ENCODE measurements around the gene CT45A9.
"Not testable (repeated sequence)": the region's sequence is repeated elsewhere in the genome, so short reads cannot be mapped to it uniquely, and the experiment has no call there.

Gene CT45A9, protein sequence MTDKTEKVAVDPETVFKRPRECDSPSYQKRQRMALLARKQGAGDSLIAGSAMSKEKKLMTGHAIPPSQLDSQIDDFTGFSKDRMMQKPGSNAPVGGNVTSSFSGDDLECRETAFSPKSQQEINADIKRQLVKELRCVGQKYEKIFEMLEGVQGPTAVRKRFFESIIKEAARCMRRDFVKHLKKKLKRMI

DNA sequence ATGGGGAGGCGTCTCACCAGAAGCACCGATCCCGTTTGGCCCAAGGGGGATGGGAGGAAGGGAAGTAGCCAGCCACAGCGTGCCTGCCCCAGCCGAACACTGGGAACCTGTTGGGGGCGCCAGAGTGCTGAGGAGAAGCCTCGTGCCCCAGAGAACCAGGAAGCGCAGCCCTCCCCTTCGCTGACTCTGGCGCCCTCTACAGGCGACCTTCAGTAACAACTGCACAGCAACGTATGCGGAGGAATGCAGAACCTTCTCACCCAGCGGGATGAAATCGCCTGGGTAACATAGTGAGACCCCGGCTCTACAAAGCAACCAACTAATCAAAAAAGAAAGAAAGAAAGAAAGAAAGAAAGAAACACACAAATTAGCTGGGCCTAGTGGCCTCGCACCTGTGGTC, at the start of gene CT45A9:
Gene CT45A9 (minus strand): TSS at position 101 of the 400 bp plus-strand sequence. CDS start 3,751 bp downstream, outside the sequence.
- not testable (repeated sequence) for DNase-seq (ENCODE audit: low spot score)

DNA sequence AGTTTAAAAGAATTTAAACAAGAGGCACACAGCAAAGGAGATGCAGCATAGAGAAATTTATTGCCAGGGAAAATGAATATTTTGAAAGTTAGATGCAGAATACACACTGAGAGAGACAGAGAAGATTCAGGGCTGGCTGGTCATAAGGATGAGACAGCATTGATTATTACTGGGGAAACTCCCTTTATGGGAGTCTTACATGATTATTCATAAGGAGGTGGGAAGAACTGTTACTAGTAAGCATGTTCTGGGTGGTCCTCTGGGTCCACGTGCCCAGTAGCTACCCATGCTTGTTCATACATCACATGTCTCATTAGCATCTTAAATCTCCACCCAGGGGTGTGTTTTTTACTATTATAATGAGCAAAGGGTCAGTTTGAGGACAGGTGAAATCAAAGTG, 48.9 kb upstream of the CT45A9 start:
- not testable (repeated sequence) for DNase-seq (ENCODE audit: low spot score)

DNA sequence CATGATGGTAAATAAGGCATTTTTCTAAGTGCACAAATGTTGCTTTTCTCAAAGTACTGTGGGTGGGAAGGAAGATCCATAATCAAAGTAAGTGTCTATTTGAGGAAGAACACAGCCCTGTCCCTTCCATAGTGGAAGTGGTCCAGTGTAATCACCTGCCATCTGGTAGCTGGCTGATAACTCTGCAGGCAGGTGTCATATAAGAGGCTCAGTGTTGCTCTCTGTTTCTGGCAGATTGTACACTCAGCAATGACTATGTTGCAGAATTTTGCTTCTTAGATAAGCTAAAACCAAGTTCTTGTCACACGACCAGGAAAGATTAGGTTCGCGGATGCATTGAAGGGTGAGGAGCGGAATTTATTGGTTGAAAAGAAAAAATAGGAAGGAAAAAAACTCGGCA, 42.8 kb upstream of the CT45A9 start:
- DNase-seq (ENCODE audit: low spot score), result no peak

DNA sequence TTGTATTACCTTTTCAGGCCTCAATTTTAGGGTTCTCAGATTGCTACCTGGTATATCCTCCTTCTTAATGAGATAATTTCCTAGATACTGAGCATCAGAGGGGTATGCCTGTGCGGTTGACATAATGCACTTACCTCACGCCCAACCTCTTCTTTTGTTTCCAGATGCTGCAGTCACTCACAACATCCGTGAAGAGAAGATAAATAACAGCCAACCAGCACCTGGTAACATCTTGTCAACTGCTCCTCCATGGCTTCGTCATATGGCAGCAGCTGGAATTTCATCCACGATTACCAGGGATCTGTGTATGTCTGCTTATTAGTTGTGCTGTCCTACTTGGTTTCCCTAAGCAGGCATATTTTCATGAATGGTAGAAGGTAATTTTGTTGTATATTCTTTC, 38.6 kb upstream of the CT45A9 start:
- DNase-seq (ENCODE audit: low spot score), result no peak

DNA sequence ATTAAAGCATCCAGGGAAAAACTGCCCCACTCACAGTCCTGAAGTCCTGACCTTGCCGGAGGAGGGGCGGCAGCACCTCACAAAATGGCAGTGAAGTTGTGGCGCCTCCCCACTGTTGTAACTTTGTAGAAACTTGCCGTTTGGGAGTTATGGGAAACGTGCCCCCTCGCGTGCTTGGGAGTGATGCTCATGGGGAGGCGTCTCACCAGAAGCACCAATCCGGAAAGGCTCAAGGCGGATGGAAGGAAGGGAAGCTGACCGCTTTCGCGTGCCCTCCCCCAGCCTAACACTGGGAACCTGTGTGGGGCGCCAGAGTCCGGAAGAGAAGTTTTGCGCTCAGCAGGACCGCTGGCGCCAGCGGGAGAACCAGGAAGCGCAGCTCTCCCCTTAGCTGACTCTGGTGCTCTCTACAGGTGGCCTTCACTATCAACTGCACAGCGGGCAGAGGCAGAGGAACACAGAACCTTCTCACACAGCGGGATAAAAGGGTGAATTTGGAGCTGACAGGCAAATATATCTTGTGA, 21.7 kb upstream of the CT45A9 start, which contains the start of the genes CT45A10 and SAGE1:
Gene CT45A10 (minus strand): TSS at position 151 of the 524 bp plus-strand sequence. CDS start 8,100 bp downstream, outside the sequence.
Gene SAGE1 (plus strand): TSS at position 423 of the 524 bp plus-strand sequence. CDS start 2,527 bp downstream, outside the sequence.
- no peak for DNase-seq (ENCODE audit: low spot score)

DNA sequence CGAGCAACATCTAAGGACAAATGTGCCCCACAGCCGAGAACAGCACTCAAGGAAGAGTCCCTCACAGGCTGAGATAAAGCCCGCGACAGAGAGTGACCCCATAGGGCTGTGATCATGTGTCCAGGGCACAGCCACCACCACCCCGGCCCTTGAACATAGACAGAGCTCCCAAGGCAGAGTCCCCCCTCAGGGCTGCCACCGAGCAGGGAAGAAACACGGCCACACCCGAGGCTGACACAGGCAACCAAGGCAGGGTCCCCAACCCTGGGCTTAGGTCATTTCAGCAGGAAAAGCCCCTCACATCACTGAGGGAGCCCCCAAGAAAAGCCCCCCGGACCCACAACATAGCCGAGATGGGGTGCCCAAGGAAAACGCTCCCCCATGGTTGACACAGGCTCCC, 21.2 kb upstream of the CT45A9 start:
- no peak for DNase-seq (ENCODE audit: low spot score)

DNA sequence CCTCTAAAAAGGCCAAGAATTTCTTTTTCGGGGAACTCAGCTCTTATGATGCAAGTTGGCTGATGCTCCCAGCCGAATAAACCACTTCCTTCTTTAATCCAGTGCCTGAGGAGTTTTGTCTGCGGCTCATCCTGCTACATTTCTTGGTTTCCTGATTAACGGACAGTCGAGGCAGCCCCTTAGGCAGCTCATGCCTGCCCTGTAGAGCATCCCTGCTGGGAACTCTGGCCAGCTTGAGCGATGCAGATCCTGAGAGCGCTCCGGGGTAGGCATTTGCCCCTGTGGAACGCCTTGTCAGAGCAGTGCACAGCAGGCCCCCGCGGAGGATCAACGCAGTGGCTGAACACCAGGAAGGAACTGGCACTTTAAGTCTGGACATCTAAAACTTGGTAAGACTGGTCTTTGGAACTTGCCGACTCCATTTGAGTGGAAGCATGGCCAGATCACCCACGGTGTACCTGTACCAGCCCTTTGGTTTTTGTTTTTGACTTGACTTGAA, 18.5 kb upstream of the CT45A9 start:
- no peak for DNase-seq (ENCODE audit: low spot score)

DNA sequence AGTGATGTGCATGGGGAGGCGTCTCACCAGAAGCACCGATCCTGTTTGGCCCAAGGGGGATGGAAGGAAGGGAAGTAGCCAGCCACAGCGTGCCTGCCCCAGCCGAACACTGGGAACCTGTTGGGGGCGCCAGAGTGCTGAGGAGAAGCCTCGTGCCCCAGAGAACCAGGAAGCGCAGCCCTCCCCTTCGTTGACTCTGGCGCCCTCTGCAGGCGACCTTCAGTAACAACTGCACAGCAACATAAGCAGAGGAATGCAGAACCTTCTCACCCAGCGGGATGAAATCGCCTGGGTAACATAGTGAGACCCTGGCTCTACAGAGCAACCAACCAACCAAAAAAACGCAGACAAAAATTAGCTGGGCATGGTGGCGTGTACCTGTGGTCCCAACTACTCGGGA, 17.4 kb upstream of the CT45A9 start:
- not testable (repeated sequence) for DNase-seq (ENCODE audit: low spot score)

DNA sequence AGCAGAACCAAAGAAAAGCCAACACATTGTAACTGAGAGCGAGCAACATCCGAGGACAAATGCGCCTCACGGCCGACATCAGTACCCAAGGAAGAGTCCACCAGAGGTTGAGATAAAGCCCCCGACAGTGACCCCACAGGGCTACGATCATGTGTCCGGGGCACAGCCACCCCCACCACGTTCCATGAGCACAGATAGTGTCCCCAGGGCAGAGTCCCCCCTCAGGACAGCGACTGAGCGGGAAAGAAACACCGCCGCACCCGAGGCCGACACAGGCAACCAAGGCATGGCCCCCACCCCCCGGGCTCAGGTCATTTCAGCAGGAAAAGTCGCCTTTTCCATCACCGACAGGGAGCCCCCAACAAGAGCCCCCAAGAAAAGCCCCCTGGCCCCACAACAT, 16.6 kb upstream of the CT45A9 start:
- not testable (repeated sequence) for DNase-seq (ENCODE audit: low spot score)

DNA sequence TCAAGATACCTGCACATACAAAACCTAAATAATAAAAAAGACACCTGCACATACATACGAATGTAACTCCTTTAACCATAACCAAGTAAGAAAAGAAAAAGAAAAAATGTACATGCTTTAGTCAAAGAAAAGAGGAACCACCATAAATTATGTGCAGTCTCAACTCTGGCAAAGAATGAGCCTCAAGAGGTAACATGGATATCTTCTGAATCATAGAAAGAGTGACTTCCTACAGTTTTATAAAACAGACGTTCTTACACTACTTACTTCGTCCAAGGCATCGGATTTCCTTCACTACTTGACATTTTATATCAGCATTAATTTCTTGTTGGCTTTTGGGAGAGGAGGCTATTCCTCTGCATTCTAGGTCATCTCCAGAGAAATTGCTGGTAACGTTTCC, 11.1 kb upstream of the CT45A9 start:
- DNase-seq (ENCODE audit: low spot score), result not testable (repeated sequence)

DNA sequence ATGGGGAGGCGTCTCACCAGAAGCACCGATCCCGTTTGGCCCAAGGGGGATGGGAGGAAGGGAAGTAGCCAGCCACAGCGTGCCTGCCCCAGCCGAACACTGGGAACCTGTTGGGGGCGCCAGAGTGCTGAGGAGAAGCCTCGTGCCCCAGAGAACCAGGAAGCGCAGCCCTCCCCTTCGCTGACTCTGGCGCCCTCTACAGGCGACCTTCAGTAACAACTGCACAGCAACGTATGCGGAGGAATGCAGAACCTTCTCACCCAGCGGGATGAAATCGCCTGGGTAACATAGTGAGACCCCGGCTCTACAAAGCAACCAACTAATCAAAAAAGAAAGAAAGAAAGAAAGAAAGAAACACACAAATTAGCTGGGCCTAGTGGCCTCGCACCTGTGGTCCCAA, 17.2 kb downstream of the CT45A9 start, which contains the start of gene CT45A8:
Gene CT45A8 (minus strand): TSS at position 101 of the 400 bp plus-strand sequence. CDS start 3,755 bp downstream, outside the sequence.
- not testable (repeated sequence) for DNase-seq (ENCODE audit: low spot score)

DNA sequence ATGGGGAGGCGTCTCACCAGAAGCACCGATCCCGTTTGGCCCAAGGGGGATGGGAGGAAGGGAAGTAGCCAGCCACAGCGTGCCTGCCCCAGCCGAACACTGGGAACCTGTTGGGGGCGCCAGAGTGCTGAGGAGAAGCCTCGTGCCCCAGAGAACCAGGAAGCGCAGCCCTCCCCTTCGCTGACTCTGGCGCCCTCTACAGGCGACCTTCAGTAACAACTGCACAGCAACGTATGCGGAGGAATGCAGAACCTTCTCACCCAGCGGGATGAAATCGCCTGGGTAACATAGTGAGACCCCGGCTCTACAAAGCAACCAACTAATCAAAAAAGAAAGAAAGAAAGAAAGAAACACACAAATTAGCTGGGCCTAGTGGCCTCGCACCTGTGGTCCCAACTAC, 34.4 kb downstream of the CT45A9 start, which contains the start of gene CT45A7:
Gene CT45A7 (minus strand): TSS at position 101 of the 400 bp plus-strand sequence. CDS start 3,747 bp downstream, outside the sequence.
- DNase-seq (ENCODE audit: low spot score), result not testable (repeated sequence)

DNA sequence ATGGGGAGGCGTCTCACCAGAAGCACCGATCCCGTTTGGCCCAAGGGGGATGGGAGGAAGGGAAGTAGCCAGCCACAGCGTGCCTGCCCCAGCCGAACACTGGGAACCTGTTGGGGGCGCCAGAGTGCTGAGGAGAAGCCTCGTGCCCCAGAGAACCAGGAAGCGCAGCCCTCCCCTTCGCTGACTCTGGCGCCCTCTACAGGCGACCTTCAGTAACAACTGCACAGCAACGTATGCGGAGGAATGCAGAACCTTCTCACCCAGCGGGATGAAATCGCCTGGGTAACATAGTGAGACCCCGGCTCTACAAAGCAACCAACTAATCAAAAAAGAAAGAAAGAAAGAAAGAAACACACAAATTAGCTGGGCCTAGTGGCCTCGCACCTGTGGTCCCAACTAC, 51.7 kb downstream of the CT45A9 start, which contains the start of gene CT45A2:
Gene CT45A2 (minus strand): TSS at position 101 of the 400 bp plus-strand sequence. CDS start 3,747 bp downstream, outside the sequence.
- not testable (repeated sequence) for DNase-seq (ENCODE audit: low spot score)

Data from kidney tubule cell (primary cell).